ENCODE results near the gene GTF3C6.
"Not testable (repeated sequence)": the region's sequence is repeated elsewhere in the genome, so short reads cannot be mapped to it uniquely, and the experiment has no call there.

GTF3C6 gene

GRCh38 chr6:110979565-110980101, 21.1 kb downstream of the GTF3C6 start:
- no peak for DNase-seq (ENCODE audit: low read depth in 1 of 2, low spot score in 1 of 2)

GRCh38 chr6:110980227-110980626, 21.7 kb downstream of the GTF3C6 start:
- DNase-seq (ENCODE audit: low read depth in 1 of 2, low spot score in 1 of 2): no peak

GRCh38 chr6:110980648-110981047, 22.1 kb downstream of the GTF3C6 start:
- no peak for DNase-seq (ENCODE audit: low read depth in 1 of 2, low spot score in 1 of 2)

GRCh38 chr6:110981202-110981600, 22.7 kb downstream of the GTF3C6 start:
- no peak for DNase-seq (ENCODE audit: low read depth in 1 of 2, low spot score in 1 of 2)

- no peak for DNase-seq (ENCODE audit: low read depth in 1 of 2, low spot score in 1 of 2)
Measured at GRCh38 chr6:110990840-110991576, 32.5 kb downstream of the GTF3C6 start.

GRCh38 chr6:110996691-110997090, 38.2 kb downstream of the GTF3C6 start:
- no peak for DNase-seq (ENCODE audit: low read depth in 1 of 2, low spot score in 1 of 2)

- no peak for DNase-seq (ENCODE audit: low read depth in 1 of 2, low spot score in 1 of 2)
Measured at GRCh38 chr6:110999634-111000270, 41.2 kb downstream of the GTF3C6 start.

GRCh38 chr6:111002350-111002749, 43.8 kb downstream of the GTF3C6 start:
- no peak for DNase-seq (ENCODE audit: low read depth in 1 of 2, low spot score in 1 of 2)

- DNase-seq (ENCODE audit: low read depth in 1 of 2, low spot score in 1 of 2): no peak
Measured at GRCh38 chr6:111011360-111012142, 53.0 kb downstream of the GTF3C6 start.

- DNase-seq (ENCODE audit: low read depth in 1 of 2, low spot score in 1 of 2): no peak
Measured at GRCh38 chr6:111012143-111012452, 53.6 kb downstream of the GTF3C6 start.

GRCh38 chr6:111012520-111012919, 54.0 kb downstream of the GTF3C6 start:
- not testable (repeated sequence) for DNase-seq (ENCODE audit: low read depth in 1 of 2, low spot score in 1 of 2)

- no peak for DNase-seq (ENCODE audit: low read depth in 1 of 2, low spot score in 1 of 2)
Measured at GRCh38 chr6:111013144-111013915, 54.8 kb downstream of the GTF3C6 start.

- DNase-seq (ENCODE audit: low read depth in 1 of 2, low spot score in 1 of 2): no peak
Measured at GRCh38 chr6:111015389-111016124, 57.1 kb downstream of the GTF3C6 start.

GRCh38 chr6:111017241-111017640, 58.7 kb downstream of the GTF3C6 start:
- DNase-seq (ENCODE audit: low read depth in 1 of 2, low spot score in 1 of 2): not testable (repeated sequence)
